Fibroblast of the aortic adventitia (primary cell): Measurements from ENCODE around the gene S1PR4. TPM values are rescaled to one million over a fixed set of nuclear protein-coding genes. Genes with fewer than 3 reads are reported as not detected.
"Not testable (repeated sequence)": the region's sequence is repeated elsewhere in the genome, so short reads cannot be mapped to it uniquely, and the experiment has no call there.

Experiments used
- DNase-seq: peaks from one replicate; pipeline ENCODE4 v3.0.0-alpha.2; 2010; ENCODE audit warnings: low read depth
- H3K4me3 ChIP-seq: 2 replicates; pipeline ENCODE4 v1.5.1; 2011; ENCODE audit warnings: low read depth, mild to moderate bottlenecking, control low read depth, low read length, moderate library complexity
- CTCF ChIP-seq: IDR thresholded peaks from 2 replicates; pipeline ENCODE4 v1.5.1; 2011; ENCODE audit warnings: mild to moderate bottlenecking, low read length, control low read depth, inconsistent platforms; ENCODE audit not compliant: insufficient read depth
- total RNA-seq: library from RNA; depleted of rRNA; stranded (reverse); fragments of >200 nt; gene quantifications from 2 replicates; pipeline ENCODE4 v1.2.3, GENCODE V29; 2012; ENCODE audit warnings: low replicate concordance

The S1PR4 gene
- total RNA-seq, 1 donor = not detected

- no peak overlapping the region for H3K4me3 ChIP-seq
- TF ChIP-seq CTCF = no peak
- no peak for DNase-seq
These were observed 26.8 kb upstream of the S1PR4 start for GRCh38 chr19:3151563-3152418.

- TF ChIP-seq CTCF = no peak
- no peak overlapping the region for H3K4me3 ChIP-seq
- no peak for DNase-seq
These were observed 26.2 kb upstream of the S1PR4 start for GRCh38 chr19:3152419-3152780.

GRCh38 chr19:3153286-3154230 lies 25.0 kb upstream of the S1PR4 start:
- DNase-seq = no peak
- no peak overlapping the region for H3K4me3 ChIP-seq
- no peak for TF ChIP-seq CTCF

- not testable (repeated sequence) for H3K4me3 ChIP-seq
These were observed 24.1 kb upstream of the S1PR4 start for GRCh38 chr19:3154447-3154846.

GRCh38 chr19:3154957-3155736 lies 23.4 kb upstream of the S1PR4 start:
- no peak for TF ChIP-seq CTCF
- no peak overlapping the region for H3K4me3 ChIP-seq

More at GRCh38 chr19:3154447-3154846, 24.1 kb upstream of the S1PR4 start:
- DNase-seq = not testable (repeated sequence)

GRCh38 chr19:3157096-3157845 lies 21.3 kb upstream of the S1PR4 start:
- TF ChIP-seq CTCF = no peak
- no peak for DNase-seq
- H3K4me3 ChIP-seq = no peak overlapping the region

More at GRCh38 chr19:3154957-3155736, 23.4 kb upstream of the S1PR4 start:
- peak; percentile 100 for DNase-seq
